ENCODE measurements around the gene PRLHR. TPM values are rescaled to one million over a fixed set of nuclear protein-coding genes. Genes with fewer than 3 reads are reported as not detected.

PRLHR gene
- total RNA-seq, 1 donor from 2014 or later: not detected

GRCh38 chr10:118570591-118570990 is 24.9 kb downstream of the PRLHR start:
- TF ChIP-seq CTCF (IDR thresholded peaks at IDR 0.05): no peak
- Histone ChIP-seq H3K4me1 (no peaks in the 10 kb centered on the region), H3K27ac (no peak overlapping the region), H3K27me3 (no peaks in the 10 kb centered on the region), H3K36me3 (no peaks in the 10 kb centered on the region), H3K4me3 (no peak overlapping the region), H3K9me3 (no peaks in the 10 kb centered on the region)
- ATAC-seq (no peak), DNase-seq (no peak)
- intact Hi-C loops (cut with DNase I): no loop called here

- intact Hi-C loops (cut with DNase I): loop anchor here (5.0 kb wide), 1 partner anchor 157 kb away; no protein-coding TSS in a partner anchor
Observed at GRCh38 chr10:118569882-118570252, 25.6 kb downstream of the PRLHR start.

GRCh38 chr10:118569241-118569881 is 26.1 kb downstream of the PRLHR start:
- H3K9me3 ChIP-seq: no peaks in the 10 kb centered on the region
- ATAC-seq: no peak
- intact Hi-C loops (cut with DNase I): loop anchor here (5.0 kb wide), 1 partner anchor 158 kb away; no protein-coding TSS in a partner anchor
- DNase-seq: no peak
- no peaks in the 10 kb centered on the region for H3K4me1 ChIP-seq
- no peak overlapping the region for H3K4me3 ChIP-seq
- no peak overlapping the region for H3K27ac ChIP-seq
- no peaks in the 10 kb centered on the region for H3K36me3 ChIP-seq
- no peak for TF ChIP-seq CTCF (IDR thresholded peaks at IDR 0.05)
- H3K27me3 ChIP-seq: no peaks in the 10 kb centered on the region

More at GRCh38 chr10:118569882-118570252, 25.6 kb downstream of the PRLHR start:
- Histone ChIP-seq H3K27me3 (no peaks in the 10 kb centered on the region), H3K9me3 (no peaks in the 10 kb centered on the region), H3K4me1 (no peaks in the 10 kb centered on the region), H3K4me3 (no peak overlapping the region), H3K36me3 (no peaks in the 10 kb centered on the region), H3K27ac (no peak overlapping the region)
- DNase-seq: no peak
- TF ChIP-seq CTCF (IDR thresholded peaks at IDR 0.05): no peak
- ATAC-seq: no peak

- TF ChIP-seq CTCF (IDR thresholded peaks at IDR 0.05): peak; percentile 81
- Histone ChIP-seq H3K9me3 (no peaks in the 10 kb centered on the region), H3K4me1 (no peaks in the 10 kb centered on the region), H3K27me3 (no peaks in the 10 kb centered on the region), H3K4me3 (no peak overlapping the region), H3K36me3 (no peaks in the 10 kb centered on the region), H3K27ac (no peak overlapping the region)
- ATAC-seq (peak; percentile 71), DNase-seq (no peak)
- intact Hi-C loops (cut with DNase I): loop anchor here (5.0 kb wide), 1 partner anchor 159 kb away; no protein-coding TSS in a partner anchor
Observed at GRCh38 chr10:118568327-118568848, 27.1 kb downstream of the PRLHR start.

- intact Hi-C loops (cut with DNase I): loop anchor here (5.0 kb wide), 1 partner anchor 160 kb away; no protein-coding TSS in a partner anchor
- no peaks in the 10 kb centered on the region for H3K36me3 ChIP-seq
- ATAC-seq (no peak), DNase-seq (no peak)
- no peaks in the 10 kb centered on the region for H3K4me1 ChIP-seq
- no peaks in the 10 kb centered on the region for H3K9me3 ChIP-seq
- no peaks in the 10 kb centered on the region for H3K27me3 ChIP-seq
- no peak for TF ChIP-seq CTCF (IDR thresholded peaks at IDR 0.05)
- no peak overlapping the region for H3K4me3 ChIP-seq
- no peak overlapping the region for H3K27ac ChIP-seq
Observed at GRCh38 chr10:118567701-118568248, 27.7 kb downstream of the PRLHR start.

All from upper lobe of right lung (tissue), 1 donor.